Subcutaneous adipose tissue (tissue), 4 donors: Measurements from ENCODE around the gene RSRC2. TPM values are rescaled to one million over a fixed set of nuclear protein-coding genes. Genes with fewer than 3 reads are reported as not detected.

Experiments
- total RNA-seq, 4 donors: library from RNA; depleted of rRNA; stranded (reverse); fragments of >200 nt; gene quantifications; one replicate each; pipeline ENCODE4 v1.1.0, GENCODE V29; 2016
- TF ChIP-seq, protein P1 (sequence below): fragments of 450-650 bp; IDR thresholded peaks from one replicate; pipeline ENCODE4 v1.5.1; 2016; ENCODE audit warnings: low read depth, mild to moderate bottlenecking, control low read depth, antibody characterized with exemption, moderate library complexity

The RSRC2 gene
- total RNA-seq, 4 donors from 2014 or later, result 63.4 to 103 (median 98.6) TPM

DNA sequence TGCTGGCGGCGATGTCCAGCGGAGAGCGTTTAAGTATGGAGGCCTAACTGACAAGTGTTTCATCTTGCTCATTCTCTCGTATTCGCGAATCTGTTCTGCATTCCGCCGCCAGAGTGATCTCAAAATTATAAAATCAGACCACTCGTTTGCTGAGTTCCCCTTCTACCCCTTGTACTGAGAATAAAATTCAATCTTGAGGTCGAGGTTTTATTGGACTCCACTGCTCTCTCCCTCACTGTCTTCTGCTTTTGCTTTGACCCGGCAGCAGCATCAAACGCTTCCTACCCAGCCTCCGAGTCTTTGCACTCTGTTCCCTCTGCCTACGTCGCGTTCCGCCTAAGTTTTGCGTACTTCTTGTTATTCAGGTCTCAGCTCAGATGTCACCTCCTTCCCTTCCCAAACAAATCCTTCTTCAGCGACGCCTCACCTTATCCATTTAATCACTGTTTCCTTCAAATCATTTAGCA, 775 bp upstream of the RSRC2 start:
- TF ChIP-seq, protein P1, sequence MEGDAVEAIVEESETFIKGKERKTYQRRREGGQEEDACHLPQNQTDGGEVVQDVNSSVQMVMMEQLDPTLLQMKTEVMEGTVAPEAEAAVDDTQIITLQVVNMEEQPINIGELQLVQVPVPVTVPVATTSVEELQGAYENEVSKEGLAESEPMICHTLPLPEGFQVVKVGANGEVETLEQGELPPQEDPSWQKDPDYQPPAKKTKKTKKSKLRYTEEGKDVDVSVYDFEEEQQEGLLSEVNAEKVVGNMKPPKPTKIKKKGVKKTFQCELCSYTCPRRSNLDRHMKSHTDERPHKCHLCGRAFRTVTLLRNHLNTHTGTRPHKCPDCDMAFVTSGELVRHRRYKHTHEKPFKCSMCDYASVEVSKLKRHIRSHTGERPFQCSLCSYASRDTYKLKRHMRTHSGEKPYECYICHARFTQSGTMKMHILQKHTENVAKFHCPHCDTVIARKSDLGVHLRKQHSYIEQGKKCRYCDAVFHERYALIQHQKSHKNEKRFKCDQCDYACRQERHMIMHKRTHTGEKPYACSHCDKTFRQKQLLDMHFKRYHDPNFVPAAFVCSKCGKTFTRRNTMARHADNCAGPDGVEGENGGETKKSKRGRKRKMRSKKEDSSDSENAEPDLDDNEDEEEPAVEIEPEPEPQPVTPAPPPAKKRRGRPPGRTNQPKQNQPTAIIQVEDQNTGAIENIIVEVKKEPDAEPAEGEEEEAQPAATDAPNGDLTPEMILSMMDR, result no peak

DNA sequence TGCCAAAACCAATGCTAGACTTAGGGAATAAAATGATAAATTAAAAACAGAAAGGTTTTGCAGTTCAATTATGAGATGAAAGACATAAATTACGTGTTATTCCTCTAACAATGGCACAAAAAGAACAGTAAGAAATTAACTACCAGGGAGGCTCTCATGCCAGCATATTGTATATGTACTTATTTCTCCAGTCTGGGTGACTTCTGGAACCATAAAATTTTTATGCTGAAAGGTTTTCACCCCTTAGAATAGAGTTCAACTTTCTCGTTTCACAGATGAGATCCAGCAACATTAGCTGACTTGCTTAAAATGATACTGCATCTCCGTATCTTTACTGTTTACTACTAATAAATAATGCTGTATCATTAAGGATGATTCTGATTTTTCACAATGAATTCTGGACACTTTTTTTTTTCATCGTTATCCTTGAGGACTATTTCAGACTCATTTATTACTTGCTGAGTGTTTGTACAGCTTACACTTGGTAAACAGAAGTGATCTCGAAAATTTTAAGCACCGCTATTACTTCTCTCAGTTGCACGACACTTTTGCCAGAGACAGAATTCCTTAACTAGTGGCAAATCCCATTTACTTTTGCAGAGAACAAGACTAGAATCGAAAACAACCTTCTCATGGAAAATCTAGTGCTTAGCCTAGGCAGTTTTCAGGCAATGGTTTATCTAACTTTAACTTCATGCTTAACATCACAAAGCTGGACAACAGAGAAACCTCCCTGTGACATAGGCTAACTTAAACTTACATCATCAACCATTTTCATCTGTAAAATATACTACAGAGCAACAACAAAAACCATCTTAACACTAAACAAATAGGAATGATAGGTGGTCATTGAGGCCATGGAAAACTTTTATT, 2.7 kb downstream of the RSRC2 start:
- TF ChIP-seq, protein P1, result no peak

DNA sequence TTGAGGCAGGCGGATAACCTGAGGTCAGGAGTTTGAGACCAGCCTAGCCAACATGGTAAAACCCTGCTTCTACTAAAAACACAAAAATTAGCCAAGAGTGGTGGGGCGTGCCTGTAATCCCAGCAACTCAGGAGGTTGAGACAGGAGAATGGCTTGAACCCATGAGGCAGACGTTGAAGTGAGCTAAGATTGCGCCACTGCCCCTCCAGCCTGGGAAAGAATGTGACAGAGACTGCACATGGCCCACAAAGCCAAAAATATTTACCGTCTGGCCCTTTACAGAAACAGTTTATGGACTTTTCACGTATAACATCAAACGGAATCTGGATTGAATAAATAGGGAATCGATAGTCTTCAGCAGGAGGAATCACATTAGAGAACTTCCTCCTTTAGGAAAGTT, 3.5 kb downstream of the RSRC2 start:
- TF ChIP-seq, protein P1, result no peak

DNA sequence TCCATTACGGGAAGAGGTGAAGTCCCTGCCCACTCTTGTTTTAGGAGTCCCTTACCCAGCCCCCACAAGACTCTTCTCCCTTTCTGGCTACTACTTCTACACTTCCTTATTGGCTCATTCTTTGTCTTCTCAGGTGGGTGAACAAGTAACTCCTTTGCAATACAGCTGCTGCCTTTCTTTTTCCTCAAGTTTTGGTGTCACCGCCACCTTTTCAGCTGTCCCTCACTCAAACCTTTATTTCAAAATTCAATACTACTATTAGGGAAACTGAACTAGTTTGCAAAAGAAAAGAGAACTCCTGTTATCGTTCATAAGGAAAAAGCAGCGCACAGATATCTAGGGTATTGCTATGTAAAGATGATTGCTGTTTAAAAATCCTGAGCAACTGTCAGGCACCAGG, 6.1 kb downstream of the RSRC2 start:
- TF ChIP-seq, protein P1, result no peak

DNA sequence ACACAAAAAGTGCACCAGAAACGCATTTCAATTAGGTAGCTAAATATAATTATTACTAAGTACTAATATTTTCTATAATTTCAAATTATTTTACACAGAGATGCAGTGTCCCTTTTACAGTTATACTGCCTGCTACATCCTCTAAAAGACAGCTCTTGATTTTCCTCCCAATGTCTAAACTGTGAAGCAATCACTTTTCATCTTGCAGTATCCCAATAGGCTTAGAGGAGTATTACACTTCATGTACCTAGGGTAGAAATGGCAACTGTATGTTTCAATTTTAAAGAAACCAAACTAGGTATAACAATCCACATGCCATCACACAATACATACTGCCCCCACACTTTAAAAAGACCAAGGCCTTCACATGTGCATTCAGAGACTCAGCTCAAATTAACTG, 7.3 kb downstream of the RSRC2 start:
- TF ChIP-seq, protein P1, result no peak

DNA sequence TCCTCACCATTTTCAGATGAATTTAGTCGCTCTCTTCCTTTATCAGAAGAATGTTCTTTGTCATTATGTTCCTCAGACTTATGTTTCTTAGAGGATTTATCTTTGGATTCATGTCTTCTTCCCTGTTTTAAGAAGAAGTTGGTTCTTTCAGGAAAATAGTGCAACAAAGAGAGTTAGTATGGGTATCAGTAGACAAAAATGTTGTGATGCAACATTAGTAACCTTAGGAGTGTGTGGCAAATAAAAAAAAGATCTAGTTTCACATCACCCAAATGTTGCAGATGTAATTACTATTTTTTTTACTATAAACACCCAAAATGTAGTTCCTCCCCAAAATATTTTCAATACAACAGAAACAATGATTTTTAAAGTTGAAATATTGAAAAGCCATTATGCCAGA, 7.8 kb downstream of the RSRC2 start:
- TF ChIP-seq, protein P1, result no peak

DNA sequence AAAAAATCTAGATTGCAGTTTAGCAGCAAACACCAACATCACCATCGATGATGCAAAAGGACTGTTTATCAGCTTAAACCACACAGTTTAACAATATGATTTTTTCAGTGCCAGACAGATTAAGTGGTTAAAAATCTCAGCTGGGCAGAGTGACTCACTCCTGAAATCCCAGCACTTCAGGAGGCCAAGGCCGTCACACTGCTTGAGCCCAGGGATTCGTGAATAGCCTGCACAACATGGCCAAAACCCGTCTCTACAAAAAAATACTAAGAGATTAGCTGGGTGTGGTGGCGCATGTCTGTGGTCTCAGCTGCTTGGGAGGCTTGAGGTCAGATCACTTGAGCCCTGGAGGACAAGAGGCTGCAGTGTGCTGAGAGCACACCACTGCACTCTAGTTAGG, 8.9 kb downstream of the RSRC2 start:
- TF ChIP-seq, protein P1, result no peak
